Fibroblast of villous mesenchyme (primary cell): ENCODE data around the gene CCRL2. TPM values are rescaled to one million over a fixed set of nuclear protein-coding genes. Genes with fewer than 3 reads are reported as not detected.
"Not testable (repeated sequence)": the region's sequence is repeated elsewhere in the genome, so short reads cannot be mapped to it uniquely, and the experiment has no call there.

Source experiments
- DNase-seq: peaks from one replicate; pipeline ENCODE4 v3.0.0-alpha.2; 2010; ENCODE audit warnings: low read depth
- H3K4me3 ChIP-seq: 2 replicates; pipeline ENCODE4 v1.5.1; 2011; ENCODE audit warnings: low read depth, mild to moderate bottlenecking, low read length
- total RNA-seq: library from RNA; depleted of rRNA; stranded (reverse); fragments of >200 nt; gene quantifications from 2 replicates; pipeline ENCODE4 v1.2.3, GENCODE V29; 2012
- TF ChIP-seq, protein P1 (sequence below): IDR thresholded peaks from 2 replicates; pipeline ENCODE4 v1.5.1; 2012; ENCODE audit warnings: low read depth, mild to moderate bottlenecking, low read length; ENCODE audit not compliant: insufficient read depth

CCRL2 gene
- total RNA-seq, 1 donor: 2.2 TPM

DNA sequence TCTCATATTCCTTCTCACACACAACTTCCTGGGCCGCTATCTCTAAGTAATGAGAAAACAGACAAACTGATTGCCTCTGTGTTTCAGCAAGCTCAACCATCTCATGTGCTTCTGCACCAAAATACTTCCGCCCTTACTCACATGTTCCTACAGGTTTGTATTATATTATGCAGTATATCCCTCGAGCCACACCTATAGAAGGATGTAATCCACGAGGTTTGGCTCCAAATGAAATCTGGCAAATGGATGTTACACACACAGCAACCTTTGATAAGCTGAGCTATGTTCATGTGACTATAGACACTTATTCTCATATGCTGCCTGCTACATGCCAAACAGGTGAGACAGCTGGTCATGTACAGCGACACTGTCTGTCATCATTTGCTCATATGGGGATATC, 22.6 kb downstream of the CCRL2 start:
- TF ChIP-seq, protein P1, sequence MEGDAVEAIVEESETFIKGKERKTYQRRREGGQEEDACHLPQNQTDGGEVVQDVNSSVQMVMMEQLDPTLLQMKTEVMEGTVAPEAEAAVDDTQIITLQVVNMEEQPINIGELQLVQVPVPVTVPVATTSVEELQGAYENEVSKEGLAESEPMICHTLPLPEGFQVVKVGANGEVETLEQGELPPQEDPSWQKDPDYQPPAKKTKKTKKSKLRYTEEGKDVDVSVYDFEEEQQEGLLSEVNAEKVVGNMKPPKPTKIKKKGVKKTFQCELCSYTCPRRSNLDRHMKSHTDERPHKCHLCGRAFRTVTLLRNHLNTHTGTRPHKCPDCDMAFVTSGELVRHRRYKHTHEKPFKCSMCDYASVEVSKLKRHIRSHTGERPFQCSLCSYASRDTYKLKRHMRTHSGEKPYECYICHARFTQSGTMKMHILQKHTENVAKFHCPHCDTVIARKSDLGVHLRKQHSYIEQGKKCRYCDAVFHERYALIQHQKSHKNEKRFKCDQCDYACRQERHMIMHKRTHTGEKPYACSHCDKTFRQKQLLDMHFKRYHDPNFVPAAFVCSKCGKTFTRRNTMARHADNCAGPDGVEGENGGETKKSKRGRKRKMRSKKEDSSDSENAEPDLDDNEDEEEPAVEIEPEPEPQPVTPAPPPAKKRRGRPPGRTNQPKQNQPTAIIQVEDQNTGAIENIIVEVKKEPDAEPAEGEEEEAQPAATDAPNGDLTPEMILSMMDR: no peak
- H3K4me3 ChIP-seq: no peak overlapping the region
- DNase-seq: no peak

DNA sequence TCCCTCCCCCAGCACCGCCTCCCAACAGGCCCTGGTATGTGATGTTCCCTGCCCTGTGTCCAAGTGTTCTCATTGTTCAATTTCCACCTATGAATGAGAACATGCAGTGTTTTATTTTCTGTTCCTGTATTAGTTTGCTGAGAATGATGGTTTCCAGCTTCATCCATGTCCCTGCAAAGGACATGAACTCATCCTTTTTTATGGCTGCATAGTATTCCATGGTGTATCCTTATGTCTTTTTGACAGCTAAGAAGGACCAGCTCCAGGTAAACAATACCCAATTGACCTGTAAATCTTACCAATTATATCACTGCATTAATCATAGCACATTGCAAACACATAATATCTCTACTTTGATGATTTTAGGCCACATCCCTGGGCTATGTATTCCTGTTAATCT, 23.8 kb downstream of the CCRL2 start:
- H3K4me3 ChIP-seq, DNase-seq: not testable (repeated sequence)

DNA sequence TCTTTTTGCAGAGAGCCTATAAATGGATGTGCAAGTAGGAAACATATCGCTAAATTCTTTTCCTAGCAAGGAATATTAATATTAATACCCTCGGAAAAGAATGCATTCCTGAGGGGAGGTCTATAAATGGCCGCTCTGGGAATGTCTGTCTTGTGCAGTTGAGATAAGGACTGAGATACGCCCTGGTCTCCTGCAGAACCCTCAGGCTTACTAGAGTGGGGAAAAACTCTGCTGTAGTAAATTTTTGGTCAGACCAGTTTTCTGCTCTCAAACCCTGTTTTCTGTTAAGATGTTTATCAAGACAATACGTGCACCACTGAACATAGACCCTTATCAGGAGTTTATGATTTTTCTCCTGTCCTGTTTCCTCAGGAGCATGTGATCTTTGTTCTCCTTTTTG, 24.8 kb downstream of the CCRL2 start:
- not testable (repeated sequence) for H3K4me3 ChIP-seq, DNase-seq

DNA sequence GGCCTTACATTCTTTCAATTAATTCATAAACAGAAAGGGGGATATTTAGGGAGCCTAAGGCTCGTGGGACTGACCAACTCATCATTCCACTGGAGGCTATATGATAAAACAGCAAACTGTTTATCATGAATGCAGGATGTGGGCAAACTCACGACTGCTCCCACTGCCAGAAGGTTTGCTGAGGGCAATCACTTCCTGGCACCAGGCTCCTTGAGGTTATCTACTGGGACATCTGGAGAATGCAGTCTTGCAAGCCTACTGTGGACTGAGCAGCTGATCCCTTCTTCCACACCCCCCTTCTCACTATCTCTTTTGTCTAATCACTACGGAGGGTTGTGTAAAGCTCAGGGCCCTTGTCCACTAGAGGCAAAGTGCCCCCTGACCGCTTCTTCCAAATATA, 26.1 kb downstream of the CCRL2 start:
- DNase-seq: peak; percentile 20
- not testable (repeated sequence) for H3K4me3 ChIP-seq

DNA sequence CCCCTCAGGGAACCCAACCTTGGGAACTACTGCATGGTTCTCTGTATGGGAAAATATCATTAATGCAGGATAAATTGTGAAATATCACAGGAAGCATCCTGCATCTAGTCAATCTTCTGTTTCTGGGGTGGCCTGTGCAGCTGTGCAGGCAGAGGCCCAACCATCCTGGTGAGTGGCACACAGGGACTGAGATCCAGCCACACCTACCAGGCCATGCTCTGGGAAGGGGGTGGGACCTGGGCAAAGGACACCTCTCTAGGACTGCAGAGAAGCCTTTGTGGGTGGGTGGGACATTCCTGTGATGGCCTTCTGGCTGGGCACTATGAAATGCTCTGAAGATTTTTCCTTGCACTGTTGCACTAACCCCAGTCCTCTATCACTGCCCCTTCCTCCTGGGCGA, 26.8 kb downstream of the CCRL2 start:
- TF ChIP-seq, protein P1: no peak
- no peak overlapping the region for H3K4me3 ChIP-seq
- no peak for DNase-seq

DNA sequence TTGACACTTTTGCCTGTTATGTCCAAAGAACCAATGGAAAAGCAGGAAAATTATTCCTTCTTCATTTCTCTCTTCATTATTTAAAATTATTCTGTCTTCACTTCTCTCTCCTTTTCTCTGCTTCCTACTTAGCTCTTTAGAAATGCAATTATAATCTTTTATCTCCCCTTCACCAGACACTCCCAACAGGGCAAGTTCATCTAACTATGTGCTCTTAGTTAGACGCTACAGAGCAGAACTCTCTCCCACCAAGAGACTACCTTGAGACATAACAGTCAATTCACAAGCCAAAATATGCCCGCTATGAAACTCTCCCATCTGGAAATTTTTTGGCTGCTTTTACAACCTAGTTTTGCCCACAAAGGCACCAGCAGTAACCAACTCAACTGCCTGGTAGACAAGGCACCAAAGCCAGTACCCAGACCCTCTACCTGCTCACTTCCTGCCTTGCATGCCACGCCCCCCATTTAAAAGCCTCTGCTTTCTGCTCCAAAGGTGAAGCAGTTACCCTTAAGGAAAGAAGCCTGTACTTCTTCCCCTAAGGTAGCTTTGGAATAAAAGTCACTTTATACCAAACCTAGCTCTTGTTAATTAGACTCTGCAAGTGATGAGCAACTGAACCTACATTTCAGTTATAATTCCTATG, 28.1 kb downstream of the CCRL2 start:
- no peak overlapping the region for H3K4me3 ChIP-seq
- TF ChIP-seq, protein P1: no peak
- DNase-seq: no peak

DNA sequence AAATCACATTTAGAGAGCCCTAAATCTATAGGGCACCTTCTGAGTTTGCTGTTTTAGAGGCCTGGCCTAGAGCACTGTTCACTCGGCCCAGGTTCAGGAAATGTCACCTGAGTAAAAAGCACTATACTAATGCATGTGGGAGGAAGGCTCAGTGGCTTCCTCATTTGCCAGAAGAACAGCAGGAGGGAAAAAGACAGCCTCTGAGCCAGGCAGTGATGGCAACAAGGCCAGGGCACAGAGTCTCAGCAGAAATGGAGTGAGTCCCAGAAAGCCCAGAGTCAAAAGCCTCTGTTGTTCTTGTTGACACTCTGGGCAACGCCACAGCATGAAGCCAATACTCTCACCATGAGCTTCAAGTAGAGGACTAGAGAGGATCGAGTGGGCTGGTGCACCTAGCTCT, 31.8 kb downstream of the CCRL2 start:
- DNase-seq: no peak
- TF ChIP-seq, protein P1: no peak

DNA sequence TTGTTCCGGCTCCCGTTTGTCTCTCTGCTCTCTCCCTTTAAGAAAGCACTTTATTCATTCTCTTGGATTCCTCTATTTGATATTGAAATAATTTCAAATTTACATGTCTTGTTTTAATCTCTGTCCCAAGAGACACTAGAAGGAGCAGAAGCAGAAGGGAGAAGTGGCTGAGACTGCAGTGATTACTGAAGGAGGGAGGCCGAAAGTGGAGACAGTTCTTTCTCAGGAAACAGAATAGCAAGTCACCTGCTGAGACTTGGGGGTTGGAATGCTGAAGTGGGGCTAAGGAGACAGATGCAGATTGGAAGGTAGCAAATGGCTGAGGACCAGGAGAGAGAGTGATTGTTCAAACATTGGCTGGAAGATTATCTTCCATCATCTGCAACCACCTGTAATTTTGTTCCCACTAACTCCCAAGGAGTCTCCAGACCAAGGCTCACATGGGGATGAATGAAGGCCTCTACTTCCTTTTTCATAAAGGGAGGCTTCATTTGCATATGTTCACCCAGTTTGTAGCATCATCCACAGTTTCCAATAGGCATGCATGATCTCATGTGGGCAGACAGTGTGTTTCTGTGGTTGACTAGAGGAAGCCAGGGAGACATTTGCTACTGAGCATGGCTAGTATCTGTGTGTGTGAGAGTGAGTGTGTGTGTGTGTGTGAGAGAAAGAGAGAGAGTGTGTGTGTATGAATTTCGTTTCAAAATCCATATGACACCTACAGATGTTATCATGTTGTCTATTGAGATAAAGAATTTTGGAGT, 33.7 kb downstream of the CCRL2 start:
- DNase-seq: no peak
- TF ChIP-seq, protein P1: no peak
- H3K4me3 ChIP-seq: no peak overlapping the region

More for the DNA sequence above, 31.8 kb downstream of the CCRL2 start:
- H3K4me3 ChIP-seq: no peak overlapping the region
